K562 (cell line): ENCODE data around the gene STIM1. TPM values are rescaled to one million over a fixed set of nuclear protein-coding genes. Genes with fewer than 3 reads are reported as not detected.

Experiments
- KDM1A ChIP-seq, 2 experiments: fragments of 450-650 bp; IDR thresholded peaks; 2 replicates each; pipeline ENCODE4 v1.6.1; 2016; ENCODE audit warnings: mild to moderate bottlenecking in 2 of 2
- MAFG ChIP-seq: fragments of 450-650 bp; conservative IDR thresholded peaks from 2 replicates; pipeline ENCODE4 v1.6.1; 2016; ENCODE audit warnings: missing genetic modification characterization, missing compliant biosample characterization
- XRCC4 ChIP-seq: IDR thresholded peaks from one replicate; pipeline ENCODE4 v1.6.1; 2011; ENCODE audit not compliant: insufficient read depth, insufficient read length; ENCODE audit errors: extremely low read depth
- polyA plus RNA-seq, 8 experiments: library from polyadenylated mRNA; depleted of rRNA in 4 of 8; stranded (reverse) in 5 of 8; unstranded in 3 of 8; fragments of >200 nt; fragmentation: Nextera tagmentation in 2 of 8; fragmentation: Illumina TruSeq in 1 of 8; extraction: Ambion mirVana in 2 of 8; extraction: Trizol in 1 of 8; gene quantifications; 2 replicates each; pipeline versions ENCODE4 v1.2.1 to v1.2.3, GENCODE V29; 2011 to 2014; ENCODE audit warnings: inconsistent platforms in 1 of 8, missing spikeins in 1 of 8
- total RNA-seq, 7 experiments: library from RNA; depleted of rRNA in 6 of 7; stranded (reverse); fragments of >200 nt in 6 of 7; fragmentation: Illumina TruSeq in 2 of 7; extraction: Trizol in 2 of 7; gene quantifications; 2 replicates each; pipeline versions ENCODE4 v1.2.1 to v1.2.3, GENCODE V29; 2011 to 2021; ENCODE audit warnings: low replicate concordance in 1 of 7
- TF ChIP-seq, protein P1 (sequence below), 2 experiments: IDR thresholded peaks in 1 of 2; conservative IDR thresholded peaks in 1 of 2; 2 replicates each; pipeline ENCODE4 v1.6.1; 2016; ENCODE audit warnings: low read depth in 2 of 2, mild to moderate bottlenecking in 1 of 2, missing compliant biosample characterization in 1 of 2, missing genetic modification characterization in 1 of 2, moderate library complexity in 1 of 2
- TF ChIP-seq, protein P2 (sequence below), 2 experiments: fragments of 450-650 bp; formaldehyde crosslinking in 1 of 2; IDR thresholded peaks; 2 replicates each; pipeline versions ENCODE4 v1.4.0 to v1.6.1; 2014 to 2020; ENCODE audit warnings: mild to moderate bottlenecking in 2 of 2, borderline replicate concordance in 1 of 2, low read depth in 1 of 2

STIM1 gene
- total and polyA plus RNA-seq, 9 of the 15 experiments (the other 6 are each of a cell fraction or from before 2014, with no cell fraction given) = 7.7 to 50.5 (median 22.5) TPM

DNA sequence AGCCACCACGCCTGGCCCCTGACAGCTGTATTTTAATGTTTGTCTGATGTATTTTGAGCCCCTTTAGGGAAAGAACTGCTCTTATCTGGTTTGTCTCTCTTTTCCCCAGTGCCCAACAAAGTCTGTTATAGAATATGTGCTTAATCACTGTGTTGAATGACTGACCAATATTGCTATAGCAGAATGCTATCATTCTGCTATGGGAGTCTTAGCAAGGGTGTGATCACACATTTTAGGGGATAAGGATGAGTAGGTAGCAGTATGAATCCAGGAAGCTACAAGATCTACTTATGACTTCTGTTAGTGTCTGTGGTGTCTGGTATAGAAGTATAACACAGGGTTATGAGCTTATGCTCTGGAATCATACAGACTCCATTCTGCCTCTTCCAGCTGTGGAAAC lies 121.6 kb downstream of the STIM1 start (continued):
- TF ChIP-seq, protein P1, sequence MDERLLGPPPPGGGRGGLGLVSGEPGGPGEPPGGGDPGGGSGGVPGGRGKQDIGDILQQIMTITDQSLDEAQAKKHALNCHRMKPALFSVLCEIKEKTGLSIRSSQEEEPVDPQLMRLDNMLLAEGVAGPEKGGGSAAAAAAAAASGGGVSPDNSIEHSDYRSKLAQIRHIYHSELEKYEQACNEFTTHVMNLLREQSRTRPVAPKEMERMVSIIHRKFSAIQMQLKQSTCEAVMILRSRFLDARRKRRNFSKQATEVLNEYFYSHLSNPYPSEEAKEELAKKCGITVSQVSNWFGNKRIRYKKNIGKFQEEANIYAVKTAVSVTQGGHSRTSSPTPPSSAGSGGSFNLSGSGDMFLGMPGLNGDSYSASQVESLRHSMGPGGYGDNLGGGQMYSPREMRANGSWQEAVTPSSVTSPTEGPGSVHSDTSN (CRISPR knock-in tag; IDR thresholded peaks at IDR 0.05; ENCODE audit: low read depth) = no peak
- TF ChIP-seq, protein P1 (tag; conservative IDR thresholded peaks at IDR 0.05; ENCODE audit: low read depth) = peak; percentile 30; the same call in 1 of the 2 replicates
- TF ChIP-seq KDM1A (IDR thresholded peaks at IDR 0.05) (peak in 1 of 2 experiments; percentile 17; a peak in 2 of 4 replicates), MAFG (tag) (peak; percentile 68), XRCC4 (no peak)
- TF ChIP-seq, protein P2, sequence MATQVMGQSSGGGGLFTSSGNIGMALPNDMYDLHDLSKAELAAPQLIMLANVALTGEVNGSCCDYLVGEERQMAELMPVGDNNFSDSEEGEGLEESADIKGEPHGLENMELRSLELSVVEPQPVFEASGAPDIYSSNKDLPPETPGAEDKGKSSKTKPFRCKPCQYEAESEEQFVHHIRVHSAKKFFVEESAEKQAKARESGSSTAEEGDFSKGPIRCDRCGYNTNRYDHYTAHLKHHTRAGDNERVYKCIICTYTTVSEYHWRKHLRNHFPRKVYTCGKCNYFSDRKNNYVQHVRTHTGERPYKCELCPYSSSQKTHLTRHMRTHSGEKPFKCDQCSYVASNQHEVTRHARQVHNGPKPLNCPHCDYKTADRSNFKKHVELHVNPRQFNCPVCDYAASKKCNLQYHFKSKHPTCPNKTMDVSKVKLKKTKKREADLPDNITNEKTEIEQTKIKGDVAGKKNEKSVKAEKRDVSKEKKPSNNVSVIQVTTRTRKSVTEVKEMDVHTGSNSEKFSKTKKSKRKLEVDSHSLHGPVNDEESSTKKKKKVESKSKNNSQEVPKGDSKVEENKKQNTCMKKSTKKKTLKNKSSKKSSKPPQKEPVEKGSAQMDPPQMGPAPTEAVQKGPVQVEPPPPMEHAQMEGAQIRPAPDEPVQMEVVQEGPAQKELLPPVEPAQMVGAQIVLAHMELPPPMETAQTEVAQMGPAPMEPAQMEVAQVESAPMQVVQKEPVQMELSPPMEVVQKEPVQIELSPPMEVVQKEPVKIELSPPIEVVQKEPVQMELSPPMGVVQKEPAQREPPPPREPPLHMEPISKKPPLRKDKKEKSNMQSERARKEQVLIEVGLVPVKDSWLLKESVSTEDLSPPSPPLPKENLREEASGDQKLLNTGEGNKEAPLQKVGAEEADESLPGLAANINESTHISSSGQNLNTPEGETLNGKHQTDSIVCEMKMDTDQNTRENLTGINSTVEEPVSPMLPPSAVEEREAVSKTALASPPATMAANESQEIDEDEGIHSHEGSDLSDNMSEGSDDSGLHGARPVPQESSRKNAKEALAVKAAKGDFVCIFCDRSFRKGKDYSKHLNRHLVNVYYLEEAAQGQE (IDR thresholded peaks at IDR 0.05; ENCODE audit: borderline replicate concordance) = peak; percentile 33; the same call in 1 of the 2 replicates
- TF ChIP-seq, protein P2 (CRISPR knock-in tag; IDR thresholded peaks at IDR 0.05; ENCODE audit: low read depth) = no peak
